Liver (tissue), 3 donors: Measurements from ENCODE around the gene MXD3.

ENCODE experiments used
- EGR1 ChIP-seq, 2 donors: IDR thresholded peaks; 2 replicates each; pipeline ENCODE4 v1.6.1; 2016 to 2018; ENCODE audit warnings: antibody characterized with exemption in 2 of 2, low read depth in 2 of 2
- JUND ChIP-seq, 2 donors: IDR thresholded peaks; 2 replicates each; pipeline ENCODE4 v1.6.1; 2016; ENCODE audit warnings: antibody characterized with exemption in 2 of 2
- RXRA ChIP-seq, 2 donors: IDR thresholded peaks; 2 replicates each; pipeline ENCODE4 v1.6.1; 2017 to 2018; ENCODE audit warnings: antibody characterized with exemption in 2 of 2, mild to moderate bottlenecking in 1 of 2
- TAF1 ChIP-seq: conservative IDR thresholded peaks from 2 replicates; pipeline ENCODE4 v1.6.1; 2016; ENCODE audit warnings: antibody characterized with exemption, mild to moderate bottlenecking
- TF ChIP-seq, protein P1 (sequence below): fragments of 150-350 bp; IDR thresholded peaks from 2 replicates; pipeline ENCODE4 v1.5.1; 2017; ENCODE audit warnings: improper control_type of control experiment, low read depth, low read length; ENCODE audit not compliant: missing input control
- TF ChIP-seq, protein P2 (sequence below): IDR thresholded peaks from 2 replicates; pipeline ENCODE4 v1.6.1; 2016; ENCODE audit warnings: antibody characterized with exemption, mild to moderate bottlenecking
- TF ChIP-seq, protein P3 (sequence below): IDR thresholded peaks from 2 replicates; pipeline ENCODE4 v1.6.1; 2016; ENCODE audit warnings: antibody characterized with exemption
- donor health status: healthy.
- donor health status: healthy.

DNA sequence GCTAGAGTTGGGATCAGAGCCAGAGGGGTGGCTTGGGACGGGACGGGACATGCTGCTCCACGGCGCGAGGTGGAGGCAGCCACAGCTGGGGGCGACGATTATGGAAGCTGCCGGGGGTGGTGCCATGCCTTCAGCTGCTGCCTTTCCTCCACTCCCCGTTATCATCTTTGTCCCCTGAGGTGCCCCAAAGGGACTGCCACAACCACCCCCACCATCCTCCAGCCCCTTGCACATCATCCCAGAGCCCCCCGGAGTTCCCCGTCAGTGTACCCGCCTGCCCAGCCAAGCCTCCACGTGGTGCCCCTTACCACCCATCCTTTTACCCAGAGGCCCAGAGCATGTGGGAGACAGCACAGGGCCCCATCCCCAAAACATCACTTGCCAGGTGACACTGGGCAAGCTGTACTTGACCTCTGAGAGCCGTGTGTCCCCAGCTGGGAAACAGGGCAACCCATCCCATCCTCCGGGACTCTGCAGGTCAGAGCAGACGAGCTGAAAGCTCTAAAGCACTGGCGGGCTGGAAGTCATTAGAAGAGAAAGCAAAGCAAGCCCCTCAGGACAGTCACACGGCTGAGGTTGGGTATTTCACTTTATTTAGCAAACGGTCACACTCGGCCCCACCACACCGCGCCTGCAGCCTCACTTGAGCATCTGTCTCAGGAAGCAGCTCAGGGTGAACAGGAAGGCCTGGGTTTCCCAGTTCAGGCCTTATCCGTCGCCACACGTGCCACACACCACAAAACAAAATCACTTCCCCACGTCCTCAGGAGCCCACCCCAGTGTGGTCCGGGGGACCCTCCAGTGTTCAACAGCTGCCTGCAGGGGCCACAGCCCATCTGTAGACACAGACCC lies 19.5 kb upstream of the MXD3 start:
- TF ChIP-seq, protein P1, sequence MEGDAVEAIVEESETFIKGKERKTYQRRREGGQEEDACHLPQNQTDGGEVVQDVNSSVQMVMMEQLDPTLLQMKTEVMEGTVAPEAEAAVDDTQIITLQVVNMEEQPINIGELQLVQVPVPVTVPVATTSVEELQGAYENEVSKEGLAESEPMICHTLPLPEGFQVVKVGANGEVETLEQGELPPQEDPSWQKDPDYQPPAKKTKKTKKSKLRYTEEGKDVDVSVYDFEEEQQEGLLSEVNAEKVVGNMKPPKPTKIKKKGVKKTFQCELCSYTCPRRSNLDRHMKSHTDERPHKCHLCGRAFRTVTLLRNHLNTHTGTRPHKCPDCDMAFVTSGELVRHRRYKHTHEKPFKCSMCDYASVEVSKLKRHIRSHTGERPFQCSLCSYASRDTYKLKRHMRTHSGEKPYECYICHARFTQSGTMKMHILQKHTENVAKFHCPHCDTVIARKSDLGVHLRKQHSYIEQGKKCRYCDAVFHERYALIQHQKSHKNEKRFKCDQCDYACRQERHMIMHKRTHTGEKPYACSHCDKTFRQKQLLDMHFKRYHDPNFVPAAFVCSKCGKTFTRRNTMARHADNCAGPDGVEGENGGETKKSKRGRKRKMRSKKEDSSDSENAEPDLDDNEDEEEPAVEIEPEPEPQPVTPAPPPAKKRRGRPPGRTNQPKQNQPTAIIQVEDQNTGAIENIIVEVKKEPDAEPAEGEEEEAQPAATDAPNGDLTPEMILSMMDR: no peak
- TF ChIP-seq JUND (IDR thresholded peaks at IDR 0.05): no peak
- no peak for TF ChIP-seq EGR1 (IDR thresholded peaks at IDR 0.05; ENCODE audit: low read depth in 2 of 2)
- TF ChIP-seq, protein P2, sequence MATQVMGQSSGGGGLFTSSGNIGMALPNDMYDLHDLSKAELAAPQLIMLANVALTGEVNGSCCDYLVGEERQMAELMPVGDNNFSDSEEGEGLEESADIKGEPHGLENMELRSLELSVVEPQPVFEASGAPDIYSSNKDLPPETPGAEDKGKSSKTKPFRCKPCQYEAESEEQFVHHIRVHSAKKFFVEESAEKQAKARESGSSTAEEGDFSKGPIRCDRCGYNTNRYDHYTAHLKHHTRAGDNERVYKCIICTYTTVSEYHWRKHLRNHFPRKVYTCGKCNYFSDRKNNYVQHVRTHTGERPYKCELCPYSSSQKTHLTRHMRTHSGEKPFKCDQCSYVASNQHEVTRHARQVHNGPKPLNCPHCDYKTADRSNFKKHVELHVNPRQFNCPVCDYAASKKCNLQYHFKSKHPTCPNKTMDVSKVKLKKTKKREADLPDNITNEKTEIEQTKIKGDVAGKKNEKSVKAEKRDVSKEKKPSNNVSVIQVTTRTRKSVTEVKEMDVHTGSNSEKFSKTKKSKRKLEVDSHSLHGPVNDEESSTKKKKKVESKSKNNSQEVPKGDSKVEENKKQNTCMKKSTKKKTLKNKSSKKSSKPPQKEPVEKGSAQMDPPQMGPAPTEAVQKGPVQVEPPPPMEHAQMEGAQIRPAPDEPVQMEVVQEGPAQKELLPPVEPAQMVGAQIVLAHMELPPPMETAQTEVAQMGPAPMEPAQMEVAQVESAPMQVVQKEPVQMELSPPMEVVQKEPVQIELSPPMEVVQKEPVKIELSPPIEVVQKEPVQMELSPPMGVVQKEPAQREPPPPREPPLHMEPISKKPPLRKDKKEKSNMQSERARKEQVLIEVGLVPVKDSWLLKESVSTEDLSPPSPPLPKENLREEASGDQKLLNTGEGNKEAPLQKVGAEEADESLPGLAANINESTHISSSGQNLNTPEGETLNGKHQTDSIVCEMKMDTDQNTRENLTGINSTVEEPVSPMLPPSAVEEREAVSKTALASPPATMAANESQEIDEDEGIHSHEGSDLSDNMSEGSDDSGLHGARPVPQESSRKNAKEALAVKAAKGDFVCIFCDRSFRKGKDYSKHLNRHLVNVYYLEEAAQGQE: no peak
- no peak for TF ChIP-seq RXRA (IDR thresholded peaks at IDR 0.05)
- TF ChIP-seq, protein P3, sequence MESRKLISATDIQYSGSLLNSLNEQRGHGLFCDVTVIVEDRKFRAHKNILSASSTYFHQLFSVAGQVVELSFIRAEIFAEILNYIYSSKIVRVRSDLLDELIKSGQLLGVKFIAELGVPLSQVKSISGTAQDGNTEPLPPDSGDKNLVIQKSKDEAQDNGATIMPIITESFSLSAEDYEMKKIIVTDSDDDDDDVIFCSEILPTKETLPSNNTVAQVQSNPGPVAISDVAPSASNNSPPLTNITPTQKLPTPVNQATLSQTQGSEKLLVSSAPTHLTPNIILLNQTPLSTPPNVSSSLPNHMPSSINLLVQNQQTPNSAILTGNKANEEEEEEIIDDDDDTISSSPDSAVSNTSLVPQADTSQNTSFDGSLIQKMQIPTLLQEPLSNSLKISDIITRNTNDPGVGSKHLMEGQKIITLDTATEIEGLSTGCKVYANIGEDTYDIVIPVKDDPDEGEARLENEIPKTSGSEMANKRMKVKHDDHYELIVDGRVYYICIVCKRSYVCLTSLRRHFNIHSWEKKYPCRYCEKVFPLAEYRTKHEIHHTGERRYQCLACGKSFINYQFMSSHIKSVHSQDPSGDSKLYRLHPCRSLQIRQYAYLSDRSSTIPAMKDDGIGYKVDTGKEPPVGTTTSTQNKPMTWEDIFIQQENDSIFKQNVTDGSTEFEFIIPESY: no peak
- TF ChIP-seq TAF1: no peak
